Smooth muscle cell (in vitro differentiated cells): ENCODE results near the gene MROH7. TPM values are rescaled to one million over a fixed set of nuclear protein-coding genes. Genes with fewer than 3 reads are reported as not detected.

Experiments used
- DNase-seq: peaks from one replicate; lab custom pipeline; 2025; ENCODE audit not compliant: unreplicated experiment; lab: John Stamatoyannopoulos, UW
- H2AFZ ChIP-seq: fragments of 200-600 bp; sonication (generic); 2 replicates; pipeline ENCODE4 v1.6.0; 2016; ENCODE audit warnings: antibody characterized with exemption, low read depth, mild to moderate bottlenecking
- H3F3A ChIP-seq: fragments of 200-600 bp; sonication (generic); 2 replicates; pipeline ENCODE4 v1.6.0; 2017; ENCODE audit warnings: antibody characterized with exemption, low read depth
- H3K27ac ChIP-seq: fragments of 200-600 bp; sonication (generic); 2 replicates; pipeline ENCODE4 v1.5.1; 2016; ENCODE audit warnings: low read depth, mild to moderate bottlenecking
- H3K27me3 ChIP-seq: fragments of 200-600 bp; sonication (generic); 2 replicates; pipeline ENCODE4 v1.6.1; 2016; ENCODE audit warnings: low read depth, mild to moderate bottlenecking
- H3K36me3 ChIP-seq: fragments of 200-600 bp; sonication (generic); 2 replicates; pipeline ENCODE4 v1.5.1; 2016; ENCODE audit warnings: low read depth
- H3K4me1 ChIP-seq: fragments of 200-600 bp; sonication (generic); 2 replicates; pipeline ENCODE4 v1.5.1; 2016; ENCODE audit warnings: low read depth
- H3K4me2 ChIP-seq: fragments of 200-600 bp; sonication (generic); 2 replicates; pipeline ENCODE4 v1.6.0; 2016; ENCODE audit warnings: mild to moderate bottlenecking
- H3K4me3 ChIP-seq: fragments of 200-600 bp; sonication (generic); 2 replicates; pipeline ENCODE4 v1.5.1; 2016; ENCODE audit warnings: mild to moderate bottlenecking
- H3K79me2 ChIP-seq: fragments of 200-600 bp; sonication (generic); 2 replicates; pipeline ENCODE4 v1.6.0; 2016; ENCODE audit warnings: low read depth, mild to moderate bottlenecking
- H3K9ac ChIP-seq: fragments of 200-600 bp; sonication (generic); 2 replicates; pipeline ENCODE4 v1.6.0; 2016; ENCODE audit warnings: low read depth
- H3K9me3 ChIP-seq: fragments of 200-600 bp; sonication (generic); replicated peaks from 2 replicates; pipeline ENCODE4 v1.5.1; 2016; ENCODE audit warnings: low read depth
- H4K20me1 ChIP-seq: fragments of 200-600 bp; sonication (generic); 2 replicates; pipeline ENCODE4 v1.6.0; 2016; ENCODE audit warnings: low read depth
- WGBS: methylation state at CpG from one replicate; pipeline ENCODE4 v1.1.7; 2016; ENCODE audit warnings: low lambda C conversion rate; 5-methylcytosine and 5-hydroxymethylcytosine counted together
- polyA plus RNA-seq: library from polyadenylated mRNA; unstranded; fragments of >200 nt; fragmentation: Nextera tagmentation; extraction: Ambion mirVana; gene quantifications from 2 replicates; pipeline ENCODE4 v1.2.1, GENCODE V29; 2016
- total RNA-seq: library from RNA; depleted of rRNA; stranded (reverse); fragments of >200 nt; gene quantifications from 2 replicates; pipeline ENCODE4 v1.2.3, GENCODE V29; 2014
- TF ChIP-seq, protein P1 (sequence below): fragments of 200-600 bp; sonication (generic); IDR thresholded peaks from 2 replicates; pipeline ENCODE4 v1.5.1; 2017; ENCODE audit warnings: borderline replicate concordance, mild to moderate bottlenecking, antibody characterized with exemption; ENCODE audit not compliant: insufficient read depth, poor library complexity, severe bottlenecking

The MROH7 gene
- total and polyA plus RNA-seq, 2 experiments from 2014 or later, result 0.33 to 0.58 TPM

DNA sequence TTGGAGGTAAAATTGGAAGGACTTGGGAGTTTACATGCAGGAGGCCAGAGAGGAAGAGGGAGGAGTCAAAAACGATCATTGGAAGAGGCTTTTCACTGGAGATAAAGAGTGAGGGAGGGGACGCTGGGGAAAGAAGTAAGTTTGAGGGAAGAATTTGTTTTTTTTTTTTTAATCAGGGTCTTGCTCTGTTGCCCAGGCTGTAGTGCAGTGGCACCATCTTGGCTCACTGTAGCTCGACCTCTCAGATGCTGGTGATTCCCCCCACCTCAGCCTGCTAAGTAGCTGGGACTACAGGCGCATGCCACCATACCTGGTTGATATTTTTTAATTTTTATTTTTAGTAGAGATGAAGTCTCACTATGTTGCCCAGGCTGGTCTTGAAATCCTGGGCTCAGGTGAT, 1.2 kb upstream of the MROH7 start:
- H3K27me3 ChIP-seq, result no peaks in the 10 kb centered on the region
- H3K27ac ChIP-seq, result no peak overlapping the region
- no peak overlapping the region for H2AFZ ChIP-seq
- H3K9me3 ChIP-seq, result no peaks in the 10 kb centered on the region
- no peaks in the 10 kb centered on the region for H3K79me2 ChIP-seq
- 79% methylated on average over 4 of the region's 4 CpGs for WGBS
- H4K20me1 ChIP-seq, result no peaks in the 10 kb centered on the region
- H3F3A ChIP-seq, result no peaks in the 10 kb centered on the region
- DNase-seq, result no peak
- H3K9ac ChIP-seq, result no peak overlapping the region
- no peaks in the 10 kb centered on the region for H3K36me3 ChIP-seq
- TF ChIP-seq, protein P1, sequence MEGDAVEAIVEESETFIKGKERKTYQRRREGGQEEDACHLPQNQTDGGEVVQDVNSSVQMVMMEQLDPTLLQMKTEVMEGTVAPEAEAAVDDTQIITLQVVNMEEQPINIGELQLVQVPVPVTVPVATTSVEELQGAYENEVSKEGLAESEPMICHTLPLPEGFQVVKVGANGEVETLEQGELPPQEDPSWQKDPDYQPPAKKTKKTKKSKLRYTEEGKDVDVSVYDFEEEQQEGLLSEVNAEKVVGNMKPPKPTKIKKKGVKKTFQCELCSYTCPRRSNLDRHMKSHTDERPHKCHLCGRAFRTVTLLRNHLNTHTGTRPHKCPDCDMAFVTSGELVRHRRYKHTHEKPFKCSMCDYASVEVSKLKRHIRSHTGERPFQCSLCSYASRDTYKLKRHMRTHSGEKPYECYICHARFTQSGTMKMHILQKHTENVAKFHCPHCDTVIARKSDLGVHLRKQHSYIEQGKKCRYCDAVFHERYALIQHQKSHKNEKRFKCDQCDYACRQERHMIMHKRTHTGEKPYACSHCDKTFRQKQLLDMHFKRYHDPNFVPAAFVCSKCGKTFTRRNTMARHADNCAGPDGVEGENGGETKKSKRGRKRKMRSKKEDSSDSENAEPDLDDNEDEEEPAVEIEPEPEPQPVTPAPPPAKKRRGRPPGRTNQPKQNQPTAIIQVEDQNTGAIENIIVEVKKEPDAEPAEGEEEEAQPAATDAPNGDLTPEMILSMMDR, result no peak
- no peak overlapping the region for H3K4me2 ChIP-seq
- H3K4me1 ChIP-seq, result no peaks in the 10 kb centered on the region
- H3K4me3 ChIP-seq, result no peak overlapping the region

DNA sequence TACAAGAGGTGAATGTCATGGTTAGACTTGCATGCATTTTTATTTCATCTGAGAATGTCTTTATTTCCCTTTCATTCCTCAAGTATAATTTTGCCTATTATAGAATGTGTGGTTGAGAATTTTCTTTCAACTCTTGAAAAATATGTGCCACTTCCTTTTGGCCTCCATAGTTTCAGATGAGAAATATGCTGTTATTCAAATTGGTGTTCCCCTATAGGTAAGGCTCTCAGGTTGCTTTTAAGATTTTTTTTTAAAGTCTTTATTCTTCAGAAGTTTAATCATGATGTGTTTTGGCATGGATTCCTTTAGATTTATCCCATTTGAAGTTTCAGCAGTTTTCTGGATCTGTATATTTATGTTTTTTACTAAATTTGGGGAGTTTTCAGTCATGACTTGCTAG, 2.1 kb downstream of the MROH7 start:
- TF ChIP-seq, protein P1, result no peak
- H3K79me2 ChIP-seq, result no peaks in the 10 kb centered on the region
- DNase-seq, result no peak

DNA sequence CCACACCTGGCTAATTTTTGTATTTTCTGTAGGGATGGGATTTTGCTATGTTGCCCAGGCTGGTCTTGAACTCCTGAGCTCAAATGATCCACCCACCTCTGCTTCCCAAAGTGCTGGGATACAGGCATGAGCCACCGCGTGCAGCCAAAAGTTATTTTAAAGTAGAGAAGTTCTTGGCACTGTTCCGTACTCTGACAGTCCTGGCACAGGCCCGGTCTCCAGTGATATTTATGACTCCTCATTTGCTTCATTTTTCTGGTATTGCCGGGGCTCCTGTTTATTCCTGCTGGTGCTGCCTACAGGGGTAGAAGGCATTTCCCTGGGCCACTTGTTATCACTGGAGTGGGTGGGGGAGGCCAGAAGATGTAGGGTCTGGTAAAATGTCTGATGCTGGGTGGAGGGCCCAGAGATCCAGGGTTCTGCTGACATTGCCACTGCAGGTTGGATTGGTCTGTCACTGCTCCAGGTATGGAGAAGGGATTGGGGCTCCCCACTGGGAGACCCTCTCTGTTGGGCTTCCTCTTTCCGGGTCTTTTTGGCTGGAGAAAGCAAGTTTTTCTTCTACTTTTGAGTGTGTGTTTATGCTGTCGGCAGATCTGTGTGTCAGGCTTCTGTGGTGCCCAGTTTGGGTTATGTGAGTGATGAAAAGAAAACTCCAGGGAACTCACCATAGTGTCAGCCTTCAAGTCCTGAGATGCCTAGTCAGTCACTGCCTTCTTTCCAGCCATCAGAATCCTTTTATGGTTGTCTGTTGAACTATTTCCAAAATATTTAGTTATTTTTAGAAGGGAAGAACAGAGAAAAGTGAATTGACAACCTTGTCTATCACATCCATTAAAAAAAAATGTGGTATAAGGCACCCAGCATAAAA, 4.5 kb downstream of the MROH7 start:
- no peaks in the 10 kb centered on the region for H3K4me1 ChIP-seq
- no peak overlapping the region for H3K27ac ChIP-seq
- 94% methylated on average over 7 of the region's 7 CpGs for WGBS
- H4K20me1 ChIP-seq, result no peaks in the 10 kb centered on the region
- H3F3A ChIP-seq, result no peaks in the 10 kb centered on the region
- H3K27me3 ChIP-seq, result no peaks in the 10 kb centered on the region
- H3K9me3 ChIP-seq, result no peaks in the 10 kb centered on the region
- no peak overlapping the region for H3K4me2 ChIP-seq
- no peak overlapping the region for H3K9ac ChIP-seq
- H3K36me3 ChIP-seq, result no peaks in the 10 kb centered on the region
- H2AFZ ChIP-seq, result no peak overlapping the region
- DNase-seq, result no peak
- no peak overlapping the region for H3K4me3 ChIP-seq
- TF ChIP-seq, protein P1, result no peak
- H3K79me2 ChIP-seq, result no peaks in the 10 kb centered on the region

More for the DNA sequence above, 2.1 kb downstream of the MROH7 start:
- Histone ChIP-seq H3K36me3 (no peaks in the 10 kb centered on the region), H3K4me2 (no peak overlapping the region), H3F3A (no peaks in the 10 kb centered on the region), H3K27ac (no peak overlapping the region), H3K4me1 (no peaks in the 10 kb centered on the region), H3K27me3 (no peaks in the 10 kb centered on the region), H3K4me3 (no peak overlapping the region), H2AFZ (no peak overlapping the region), H3K9me3 (no peaks in the 10 kb centered on the region), H3K9ac (no peak overlapping the region), H4K20me1 (no peaks in the 10 kb centered on the region)
